Prostate gland (tissue), 2 donors: Measurements from ENCODE around the gene GABRG3. TPM values are rescaled to one million over a fixed set of nuclear protein-coding genes. Genes with fewer than 3 reads are reported as not detected.

ENCODE experiments used
- DNase-seq: peaks from one replicate; pipeline ENCODE4 v3.0.0-alpha.2; 2019; ENCODE audit warnings: low spot score
- H3K27ac ChIP-seq, 2 donors: fragments of 200-600 bp; sonication (generic); 2 replicates each; pipeline ENCODE4 v1.5.1; 2017 to 2019
- H3K27me3 ChIP-seq: fragments of 200-600 bp; sonication (generic); replicated peaks from 2 replicates; pipeline ENCODE4 v1.5.1; 2019; ENCODE audit not compliant: insufficient read depth
- H3K36me3 ChIP-seq, 2 donors: fragments of 200-600 bp; sonication (generic); 1 replicate in 1 of 2; 2 replicates in 1 of 2; pipeline versions ENCODE4 v1.5.1 to v1.8.1; 2017 to 2019
- H3K4me1 ChIP-seq: fragments of 200-600 bp; sonication (generic); replicated peaks from 2 replicates; pipeline ENCODE4 v1.5.1; 2019
- H3K4me3 ChIP-seq, 2 donors: fragments of 200-600 bp; sonication (generic); 2 replicates each; pipeline ENCODE4 v1.5.1; 2017 to 2019
- H3K9me3 ChIP-seq: fragments of 200-600 bp; sonication (generic); 2 replicates; pipeline ENCODE4 v1.5.1; 2017
- CTCF ChIP-seq, 4 experiments: fragments of 200-600 bp in 2 of 4; fragments of 450-650 bp in 2 of 4; sonication (generic) in 2 of 4; IDR thresholded peaks; 1 replicate in 3 of 4; 2 replicates in 1 of 4; pipeline ENCODE4 v1.5.1; 2016 to 2019; ENCODE audit warnings: antibody characterized with exemption in 4 of 4, mild to moderate bottlenecking in 2 of 4, moderate library complexity in 2 of 4
- POLR2A ChIP-seq: fragments of 450-650 bp; IDR thresholded peaks from one replicate; pipeline ENCODE4 v1.6.1; 2016; ENCODE audit warnings: antibody characterized with exemption, mild to moderate bottlenecking
- POLR2AphosphoS5 ChIP-seq: sonication (generic); formaldehyde crosslinking; IDR thresholded peaks from one replicate; pipeline ENCODE4 v1.6.1; 2017; ENCODE audit warnings: antibody characterized with exemption
- WGBS: methylation state at CpG from one replicate; pipeline ENCODE4 v1.1.5; 2018; 5-methylcytosine and 5-hydroxymethylcytosine counted together
- intact Hi-C: fragments of 100-400 bp; cut with DNase I; formaldehyde crosslinking; loops from one replicate; pipeline ENCODE4 v1.14.2; 2022
- total RNA-seq, 2 donors: library from RNA; depleted of rRNA; stranded (reverse); fragments of >200 nt; gene quantifications; one replicate each; pipeline ENCODE4 v1.1.0, GENCODE V29; 2016

The GABRG3 gene
- total RNA-seq, 2 donors from 2014 or later = 15.6 to 35.4 TPM

- no peak for DNase-seq
- intact Hi-C loops = no loop called here
- Histone ChIP-seq H3K4me1 (no peaks in the 10 kb centered on the region), H3K27ac (no peak overlapping the region), H3K27me3 (no peaks in the 10 kb centered on the region), H3K36me3 (no peaks in the 10 kb centered on the region), H3K4me3 (no peak overlapping the region), H3K9me3 (no peaks in the 10 kb centered on the region)
- no peak for TF ChIP-seq POLR2A
- no peak for TF ChIP-seq CTCF (IDR thresholded peaks at IDR 0.05)
- no peak for TF ChIP-seq POLR2AphosphoS5
- WGBS = 96% methylated on average over 1 of the region's 1 CpG
Observed at GRCh38 chr15:27576576-27576975, 605.6 kb downstream of the GABRG3 start.

- intact Hi-C loops = no loop called here
- Histone ChIP-seq H3K36me3 (no peaks in the 10 kb centered on the region), H3K27ac (no peak overlapping the region), H3K27me3 (no peaks in the 10 kb centered on the region), H3K4me1 (no peaks in the 10 kb centered on the region), H3K4me3 (no peak overlapping the region), H3K9me3 (no peaks in the 10 kb centered on the region)
- TF ChIP-seq CTCF (IDR thresholded peaks at IDR 0.05) (no peak), POLR2AphosphoS5 (no peak), POLR2A (no peak)
- no peak for DNase-seq
- WGBS = 93% methylated on average over 5 of the region's 5 CpGs
Observed at GRCh38 chr15:27579738-27580137, 608.8 kb downstream of the GABRG3 start.

GRCh38 chr15:27582726-27583410 lies 611.9 kb downstream of the GABRG3 start:
- WGBS = 64% methylated on average over 5 of the region's 5 CpGs
- no peak for TF ChIP-seq POLR2A
- TF ChIP-seq CTCF (IDR thresholded peaks at IDR 0.05) = no peak
- no peak for TF ChIP-seq POLR2AphosphoS5
- Histone ChIP-seq H3K4me3 (no peak overlapping the region), H3K9me3 (no peaks in the 10 kb centered on the region), H3K36me3 (no peaks in the 10 kb centered on the region), H3K27ac (no peak overlapping the region), H3K4me1 (no peaks in the 10 kb centered on the region), H3K27me3 (no peaks in the 10 kb centered on the region)
- DNase-seq = no peak
- intact Hi-C loops = no loop called here

- WGBS = 38% methylated on average over 1 of the region's 1 CpG
- Histone ChIP-seq H3K4me3 (no peak overlapping the region), H3K27me3 (no peaks in the 10 kb centered on the region), H3K9me3 (no peaks in the 10 kb centered on the region), H3K4me1 (no peaks in the 10 kb centered on the region), H3K27ac (no peak overlapping the region), H3K36me3 (no peaks in the 10 kb centered on the region)
- TF ChIP-seq POLR2A (no peak), CTCF (IDR thresholded peaks at IDR 0.05) (no peak)
- no peak for DNase-seq
- intact Hi-C loops = no loop called here
Observed at GRCh38 chr15:27583651-27584050, 612.7 kb downstream of the GABRG3 start.

GRCh38 chr15:27585041-27585640 lies 614.2 kb downstream of the GABRG3 start:
- no peak for DNase-seq
- Histone ChIP-seq H3K9me3 (no peaks in the 10 kb centered on the region), H3K4me3 (no peak overlapping the region), H3K36me3 (no peaks in the 10 kb centered on the region), H3K4me1 (no peaks in the 10 kb centered on the region), H3K27ac (no peak overlapping the region), H3K27me3 (no peaks in the 10 kb centered on the region)
- TF ChIP-seq POLR2A = no peak
- no peak for TF ChIP-seq POLR2AphosphoS5
- TF ChIP-seq CTCF (IDR thresholded peaks at IDR 0.05) = no peak
- intact Hi-C loops = no loop called here
- 85% methylated on average over 6 of the region's 6 CpGs for WGBS
